ENCODE data around the gene SYNE3. TPM values are rescaled to one million over a fixed set of nuclear protein-coding genes. Genes with fewer than 3 reads are reported as not detected.
A peak's percentile ranks its signal among the peaks of the same experiment; 100 is the strongest.

The SYNE3 gene
- total RNA-seq, 4 donors from 2014 or later: 14.4 to 18.7 (median 16.6) TPM

DNA sequence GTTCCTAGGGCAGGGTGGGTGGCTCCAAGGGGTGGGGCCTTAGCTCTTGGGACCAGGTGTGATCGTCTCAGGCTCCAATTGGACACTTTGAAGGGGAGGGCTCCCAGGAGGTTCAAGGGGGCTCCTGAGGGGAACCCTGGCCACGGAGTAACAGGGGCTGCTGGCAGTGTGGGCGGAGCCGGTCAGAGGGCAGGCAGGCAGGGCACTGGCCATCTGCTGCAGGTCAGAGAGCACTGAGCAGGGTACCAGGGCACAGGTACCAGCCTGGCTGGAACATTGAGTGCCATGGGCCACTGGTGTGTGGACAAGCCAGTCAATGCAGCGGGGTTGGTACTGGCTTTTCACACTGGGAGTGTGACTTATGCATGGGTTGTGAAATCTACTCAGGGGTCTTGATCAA, 32.2 kb downstream of the SYNE3 start:
- DNase-seq (ENCODE audit: extremely low spot score): no peak
- intact Hi-C loops (cut with DNase I): no loop called here
- peaks cover 0 to 8% (median 0%) of the 10 kb centered on the region in 4 donors for H3K27me3 ChIP-seq
- peak overlapping the region; percentile 41 to 78 (median 71) for H3K27ac ChIP-seq (replicated peaks in 1 of 4)
- no peak overlapping the region for H3K4me3 ChIP-seq
- peaks cover 41 to 90% (median 81%) of the 10 kb centered on the region in 4 donors for H3K4me1 ChIP-seq
- 89% methylated on average over 5 of the region's 5 CpGs for WGBS
- H3K36me3 ChIP-seq: no peaks in the 10 kb centered on the region
- no peaks in the 10 kb centered on the region for H3K9me3 ChIP-seq
- no peak for TF ChIP-seq EP300 (IDR thresholded peaks at IDR 0.05)
- no peak for TF ChIP-seq POLR2A (IDR thresholded peaks at IDR 0.05; ENCODE audit: low read depth)
- TF ChIP-seq, protein P1, sequence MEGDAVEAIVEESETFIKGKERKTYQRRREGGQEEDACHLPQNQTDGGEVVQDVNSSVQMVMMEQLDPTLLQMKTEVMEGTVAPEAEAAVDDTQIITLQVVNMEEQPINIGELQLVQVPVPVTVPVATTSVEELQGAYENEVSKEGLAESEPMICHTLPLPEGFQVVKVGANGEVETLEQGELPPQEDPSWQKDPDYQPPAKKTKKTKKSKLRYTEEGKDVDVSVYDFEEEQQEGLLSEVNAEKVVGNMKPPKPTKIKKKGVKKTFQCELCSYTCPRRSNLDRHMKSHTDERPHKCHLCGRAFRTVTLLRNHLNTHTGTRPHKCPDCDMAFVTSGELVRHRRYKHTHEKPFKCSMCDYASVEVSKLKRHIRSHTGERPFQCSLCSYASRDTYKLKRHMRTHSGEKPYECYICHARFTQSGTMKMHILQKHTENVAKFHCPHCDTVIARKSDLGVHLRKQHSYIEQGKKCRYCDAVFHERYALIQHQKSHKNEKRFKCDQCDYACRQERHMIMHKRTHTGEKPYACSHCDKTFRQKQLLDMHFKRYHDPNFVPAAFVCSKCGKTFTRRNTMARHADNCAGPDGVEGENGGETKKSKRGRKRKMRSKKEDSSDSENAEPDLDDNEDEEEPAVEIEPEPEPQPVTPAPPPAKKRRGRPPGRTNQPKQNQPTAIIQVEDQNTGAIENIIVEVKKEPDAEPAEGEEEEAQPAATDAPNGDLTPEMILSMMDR (IDR thresholded peaks at IDR 0.05): no peak
- TF ChIP-seq POLR2AphosphoS5 (IDR thresholded peaks at IDR 0.05): no peak

DNA sequence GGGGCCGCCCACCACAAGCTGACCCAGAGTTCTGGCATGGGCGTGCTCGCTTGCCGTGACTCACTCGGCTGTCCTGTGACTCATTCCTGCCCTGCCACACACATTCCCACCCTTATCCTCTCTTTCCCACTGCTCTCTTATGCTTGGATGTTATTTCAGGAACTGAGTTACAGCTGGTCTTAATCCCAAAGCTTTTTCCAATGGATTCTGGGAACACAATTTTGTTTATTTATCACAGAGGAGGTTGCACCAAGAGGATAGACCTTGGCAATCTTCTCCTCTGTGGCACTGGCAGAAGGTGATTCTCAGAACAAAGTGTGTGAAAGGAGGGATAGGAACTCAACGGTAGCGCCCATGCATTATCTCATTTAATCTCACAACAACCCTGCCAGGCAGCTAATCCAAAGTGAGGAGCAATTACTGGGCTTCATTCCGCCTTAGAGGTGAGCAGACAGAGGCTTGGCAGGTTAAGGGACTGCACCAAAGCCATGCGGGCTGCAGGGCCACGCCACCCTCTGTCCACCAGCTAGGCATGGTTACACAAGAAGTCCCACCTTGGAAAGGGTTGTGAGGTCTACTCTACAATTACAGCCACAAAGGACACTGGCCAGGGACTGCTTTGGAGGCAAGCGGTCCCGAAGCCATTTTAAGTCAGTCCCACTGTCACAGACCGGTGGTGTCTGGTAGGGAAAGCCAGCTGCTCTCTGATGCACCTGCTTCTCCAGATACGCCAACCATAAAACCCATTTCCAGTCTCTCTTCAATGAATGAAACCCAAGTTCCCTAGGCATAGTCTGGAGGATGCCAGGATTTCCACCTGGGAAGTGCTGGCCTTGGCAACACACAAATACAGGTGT, 32.9 kb downstream of the SYNE3 start:
- peaks cover 0 to 10% (median 1%) of the 10 kb centered on the region in 4 donors for H3K27me3 ChIP-seq
- H3K9me3 ChIP-seq: no peaks in the 10 kb centered on the region
- TF ChIP-seq, protein P1 (IDR thresholded peaks at IDR 0.05): no peak
- peak; percentile 61 to 70 for TF ChIP-seq POLR2AphosphoS5 (IDR thresholded peaks at IDR 0.05)
- H3K36me3 ChIP-seq: no peaks in the 10 kb centered on the region
- H3K4me1 ChIP-seq: peaks cover 35 to 88% (median 80%) of the 10 kb centered on the region in 4 donors
- no peak for DNase-seq (ENCODE audit: extremely low spot score)
- no peak overlapping the region for H3K4me3 ChIP-seq
- intact Hi-C loops (cut with DNase I): no loop called here
- 47% methylated on average over 11 of the region's 14 CpGs for WGBS
- H3K27ac ChIP-seq (replicated peaks in 1 of 4): peak overlapping the region; percentile 62 to 78 (median 71)

DNA sequence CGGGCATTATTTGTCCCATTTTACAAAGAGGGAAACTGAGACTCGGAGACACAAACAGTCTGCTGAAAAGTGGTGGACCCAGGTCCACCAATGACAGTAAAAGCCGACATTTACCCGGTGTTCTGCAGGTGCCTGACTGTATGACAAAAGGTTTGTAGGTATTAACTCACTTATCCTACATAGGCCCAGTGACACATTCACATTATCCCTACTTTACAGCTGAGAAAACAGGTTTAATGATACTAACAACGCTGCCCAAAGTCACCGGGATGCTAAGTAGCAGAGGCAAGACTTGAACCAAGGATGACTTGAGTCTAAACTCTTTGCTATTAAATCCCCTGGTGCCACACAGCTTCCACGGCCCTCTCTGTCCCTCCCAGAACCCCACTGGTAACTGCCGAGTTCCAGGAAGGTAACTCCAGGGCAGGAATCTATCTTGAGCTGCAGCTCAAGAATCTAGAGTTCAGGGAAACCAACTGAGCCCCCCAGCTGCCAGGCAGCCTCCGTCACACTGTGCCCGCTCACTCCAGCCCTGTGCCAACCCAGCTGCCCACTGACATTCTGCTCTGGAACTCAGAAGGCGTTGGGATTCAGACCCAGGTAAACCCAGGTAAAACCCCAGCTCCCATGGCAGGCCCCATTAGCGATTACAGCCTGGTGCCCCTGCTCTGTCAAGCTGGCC, 33.7 kb downstream of the SYNE3 start:
- TF ChIP-seq POLR2AphosphoS5 (IDR thresholded peaks at IDR 0.05) (no peak), POLR2A (IDR thresholded peaks at IDR 0.05; ENCODE audit: low read depth) (no peak), EP300 (IDR thresholded peaks at IDR 0.05) (no peak)
- TF ChIP-seq, protein P1 (IDR thresholded peaks at IDR 0.05): no peak
- peaks cover 0 to 10% (median 1%) of the 10 kb centered on the region in 4 donors for H3K27me3 ChIP-seq
- WGBS: 80% methylated on average over 8 of the region's 12 CpGs
- peaks cover 35 to 91% (median 82%) of the 10 kb centered on the region in 4 donors for H3K4me1 ChIP-seq
- intact Hi-C loops (cut with DNase I): no loop called here
- no peaks in the 10 kb centered on the region for H3K36me3 ChIP-seq
- DNase-seq (ENCODE audit: extremely low spot score): no peak
- H3K9me3 ChIP-seq: no peaks in the 10 kb centered on the region
- H3K4me3 ChIP-seq: no peak overlapping the region
- H3K27ac ChIP-seq (replicated peaks in 1 of 4): peak overlapping the region; percentile 62 to 78 (median 71)

DNA sequence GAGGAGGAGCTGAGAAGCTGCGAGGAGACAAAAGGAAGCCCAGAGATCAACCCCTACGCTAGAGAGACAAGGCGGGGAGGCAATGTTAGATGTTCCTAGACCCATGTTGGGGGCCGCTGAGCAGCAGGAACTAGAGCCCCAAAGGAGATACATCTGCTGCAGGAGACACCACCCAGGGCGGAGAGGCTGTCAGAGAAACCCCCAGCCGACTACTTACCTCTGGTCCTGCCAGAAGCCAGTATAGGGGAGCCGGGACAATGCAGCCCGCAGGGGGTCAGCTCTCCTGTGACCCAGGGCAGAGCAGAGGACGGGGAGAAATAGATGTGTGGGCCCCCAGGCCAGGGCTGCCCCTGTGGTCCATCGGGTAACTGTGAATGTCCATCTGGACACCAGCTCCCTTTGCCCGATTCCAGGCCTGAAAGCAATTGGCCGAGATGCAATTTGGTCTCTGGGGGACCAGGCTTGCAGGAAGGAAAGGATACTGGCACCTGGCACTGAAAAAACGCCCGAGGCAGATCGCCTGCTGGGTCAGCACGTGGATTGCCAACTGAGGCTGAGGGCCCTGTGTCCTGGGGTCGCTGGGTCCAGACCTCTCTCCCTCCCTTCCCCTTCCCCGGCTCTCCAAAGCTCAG, 34.9 kb downstream of the SYNE3 start:
- intact Hi-C loops (cut with DNase I): no loop called here
- no peak for DNase-seq (ENCODE audit: extremely low spot score)
- TF ChIP-seq POLR2AphosphoS5 (IDR thresholded peaks at IDR 0.05) (no peak), EP300 (IDR thresholded peaks at IDR 0.05) (no peak), POLR2A (IDR thresholded peaks at IDR 0.05; ENCODE audit: low read depth) (no peak)
- TF ChIP-seq, protein P1 (IDR thresholded peaks at IDR 0.05): no peak
- 76% methylated on average over 17 of the region's 18 CpGs for WGBS
- peaks cover 0 to 10% (median 1%) of the 10 kb centered on the region in 4 donors for H3K27me3 ChIP-seq
- H3K4me3 ChIP-seq: no peak overlapping the region
- H3K4me1 ChIP-seq: peaks cover 35 to 90% (median 82%) of the 10 kb centered on the region in 4 donors
- H3K27ac ChIP-seq (replicated peaks in 1 of 4): peak overlapping the region; percentile 62 to 73 (median 70)
- H3K9me3 ChIP-seq: no peaks in the 10 kb centered on the region
- H3K36me3 ChIP-seq: no peaks in the 10 kb centered on the region
